ENCODE results near the gene SNX30.

DNA sequence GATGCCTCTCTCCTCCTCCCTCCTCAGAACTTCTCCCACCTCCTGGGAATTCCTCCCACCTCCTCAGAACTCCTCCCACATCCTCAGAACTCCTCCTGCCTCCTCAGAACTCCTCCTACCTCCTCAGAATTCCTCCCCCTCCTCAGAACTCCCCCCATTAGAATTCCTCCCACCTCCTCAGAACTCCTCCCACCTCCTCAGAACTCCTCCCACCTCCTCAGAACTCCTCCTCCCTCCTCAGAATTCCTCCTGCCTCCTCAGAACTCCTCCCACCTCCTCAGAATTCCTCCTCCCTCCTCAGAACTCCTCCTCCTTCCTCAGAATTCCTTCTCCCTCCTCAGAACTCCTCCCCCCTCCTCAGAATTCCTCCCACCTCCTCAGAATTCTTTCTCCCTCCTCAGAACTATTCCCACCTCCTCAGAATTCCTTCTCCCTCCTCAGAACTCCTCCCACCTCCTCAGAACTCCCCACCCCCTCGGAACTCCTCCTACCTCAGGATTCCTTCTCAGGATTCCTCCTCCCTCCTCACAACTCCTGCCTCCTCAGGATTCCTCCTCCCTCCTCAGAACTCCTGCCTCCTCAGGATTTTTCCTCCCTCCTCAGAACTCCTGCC lies 116.2 kb downstream of the SNX30 start:
- TF ChIP-seq, protein P1, sequence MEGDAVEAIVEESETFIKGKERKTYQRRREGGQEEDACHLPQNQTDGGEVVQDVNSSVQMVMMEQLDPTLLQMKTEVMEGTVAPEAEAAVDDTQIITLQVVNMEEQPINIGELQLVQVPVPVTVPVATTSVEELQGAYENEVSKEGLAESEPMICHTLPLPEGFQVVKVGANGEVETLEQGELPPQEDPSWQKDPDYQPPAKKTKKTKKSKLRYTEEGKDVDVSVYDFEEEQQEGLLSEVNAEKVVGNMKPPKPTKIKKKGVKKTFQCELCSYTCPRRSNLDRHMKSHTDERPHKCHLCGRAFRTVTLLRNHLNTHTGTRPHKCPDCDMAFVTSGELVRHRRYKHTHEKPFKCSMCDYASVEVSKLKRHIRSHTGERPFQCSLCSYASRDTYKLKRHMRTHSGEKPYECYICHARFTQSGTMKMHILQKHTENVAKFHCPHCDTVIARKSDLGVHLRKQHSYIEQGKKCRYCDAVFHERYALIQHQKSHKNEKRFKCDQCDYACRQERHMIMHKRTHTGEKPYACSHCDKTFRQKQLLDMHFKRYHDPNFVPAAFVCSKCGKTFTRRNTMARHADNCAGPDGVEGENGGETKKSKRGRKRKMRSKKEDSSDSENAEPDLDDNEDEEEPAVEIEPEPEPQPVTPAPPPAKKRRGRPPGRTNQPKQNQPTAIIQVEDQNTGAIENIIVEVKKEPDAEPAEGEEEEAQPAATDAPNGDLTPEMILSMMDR (conservative IDR thresholded peaks at IDR 0.05) = no peak
- TF ChIP-seq ZFX (IDR thresholded peaks at IDR 0.05) = no peak

All from C4-2B (cell line).